Measurements from ENCODE around the gene CAMSAP2. TPM values are rescaled to one million over a fixed set of nuclear protein-coding genes. Genes with fewer than 3 reads are reported as not detected.

The CAMSAP2 gene
- total RNA-seq, 6 experiments from 2014 or later: 30.2 to 35.6 (median 33.3) TPM

DNA sequence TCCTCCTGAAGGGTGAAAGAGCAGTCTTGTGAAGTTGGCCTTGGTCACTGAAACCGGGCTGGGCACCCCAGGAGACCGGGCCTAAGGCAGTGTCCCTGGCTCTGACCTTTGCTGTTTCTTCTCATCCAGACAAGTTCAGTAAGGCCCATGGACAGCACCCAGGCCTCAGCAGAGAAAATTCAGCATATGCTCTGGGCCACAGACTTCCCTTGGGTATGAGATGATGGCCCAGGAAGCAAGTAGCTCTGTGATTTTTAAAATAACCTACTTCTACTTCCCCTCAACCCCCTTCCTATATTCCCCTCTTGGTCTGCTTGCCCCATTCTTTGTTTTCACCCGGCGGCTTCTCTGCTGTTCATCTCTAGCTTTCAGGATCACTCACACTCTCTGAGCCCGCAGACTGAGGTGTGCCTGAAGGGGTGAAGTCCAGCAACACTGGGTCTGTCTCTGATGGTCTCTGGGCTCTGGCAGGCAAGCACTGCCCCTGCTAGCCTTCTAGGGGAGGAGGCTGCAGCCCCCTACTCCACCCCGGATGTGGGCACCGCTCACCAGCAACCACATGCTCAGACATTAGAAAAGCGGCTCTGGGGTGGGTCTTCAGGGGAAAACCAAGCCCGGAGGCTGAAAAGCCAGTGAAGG lies 131.2 kb downstream of the CAMSAP2 start:
- H3K4me3 Mint-ChIP-seq: no peak overlapping the region
- no peak overlapping the region for H3K27ac Mint-ChIP-seq
- H3K4me1 Mint-ChIP-seq (ENCODE audit: low read depth): 0 out of 2 replicates have a peak, but pooled peaks cover 7% of the 10 kb centered on the region
- TF ChIP-seq, protein P1, sequence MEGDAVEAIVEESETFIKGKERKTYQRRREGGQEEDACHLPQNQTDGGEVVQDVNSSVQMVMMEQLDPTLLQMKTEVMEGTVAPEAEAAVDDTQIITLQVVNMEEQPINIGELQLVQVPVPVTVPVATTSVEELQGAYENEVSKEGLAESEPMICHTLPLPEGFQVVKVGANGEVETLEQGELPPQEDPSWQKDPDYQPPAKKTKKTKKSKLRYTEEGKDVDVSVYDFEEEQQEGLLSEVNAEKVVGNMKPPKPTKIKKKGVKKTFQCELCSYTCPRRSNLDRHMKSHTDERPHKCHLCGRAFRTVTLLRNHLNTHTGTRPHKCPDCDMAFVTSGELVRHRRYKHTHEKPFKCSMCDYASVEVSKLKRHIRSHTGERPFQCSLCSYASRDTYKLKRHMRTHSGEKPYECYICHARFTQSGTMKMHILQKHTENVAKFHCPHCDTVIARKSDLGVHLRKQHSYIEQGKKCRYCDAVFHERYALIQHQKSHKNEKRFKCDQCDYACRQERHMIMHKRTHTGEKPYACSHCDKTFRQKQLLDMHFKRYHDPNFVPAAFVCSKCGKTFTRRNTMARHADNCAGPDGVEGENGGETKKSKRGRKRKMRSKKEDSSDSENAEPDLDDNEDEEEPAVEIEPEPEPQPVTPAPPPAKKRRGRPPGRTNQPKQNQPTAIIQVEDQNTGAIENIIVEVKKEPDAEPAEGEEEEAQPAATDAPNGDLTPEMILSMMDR (IDR thresholded peaks at IDR 0.05): no peak
- no peaks in the 10 kb centered on the region for H3K9me3 Mint-ChIP-seq
- no peak for DNase-seq
- H3K36me3 Mint-ChIP-seq (ENCODE audit: low read depth): peaks cover 4% of the 10 kb centered on the region; the same call in 1 of the 2 replicates
- peaks cover 34% of the 10 kb centered on the region for H3K27me3 Mint-ChIP-seq (ENCODE audit: insufficient read depth)

DNA sequence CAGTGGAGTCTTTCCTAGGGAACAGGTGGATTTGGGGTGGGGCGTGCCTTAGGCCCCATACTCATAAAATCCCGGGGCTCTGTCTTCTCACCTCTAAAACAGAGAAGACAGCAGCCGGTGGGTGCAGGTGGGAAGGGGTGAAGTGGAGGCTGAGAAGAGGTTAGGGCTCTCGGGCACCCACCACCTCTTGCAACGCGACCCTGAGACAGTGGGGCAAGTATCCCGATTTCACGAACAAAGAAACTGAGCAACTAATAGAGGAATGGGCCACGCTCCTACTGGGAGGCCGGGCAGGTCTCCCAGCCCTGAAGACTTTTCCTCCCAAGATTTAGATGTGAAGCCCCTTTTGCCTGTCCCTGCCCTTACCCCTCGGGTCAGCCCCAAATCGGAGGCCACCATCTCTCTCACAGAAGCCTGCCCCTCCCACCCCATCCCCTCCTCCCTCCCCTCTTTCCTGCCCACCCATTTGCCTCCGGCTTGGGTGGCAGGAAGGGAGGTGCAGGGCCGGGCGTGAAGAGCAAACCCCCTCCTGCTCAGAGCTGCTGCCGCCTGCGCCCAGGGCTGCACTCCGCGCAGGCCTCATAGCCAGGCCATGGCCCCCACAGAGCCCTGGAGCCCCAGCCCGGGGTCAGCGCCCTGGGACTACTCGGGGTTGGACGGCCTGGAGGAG lies 133.9 kb downstream of the CAMSAP2 start, which contains the start of gene GPR25:
Gene GPR25, plus strand, starts transcription at position 536 of the 670 bp plus-strand sequence. Its CDS starts 57 bp downstream, at position 593.
- Mint-ChIP-seq H3K4me1 (ENCODE audit: low read depth) (no peaks in the 10 kb centered on the region), H3K27me3 (ENCODE audit: insufficient read depth) (peaks cover 51% of the 10 kb centered on the region), H3K27ac (no peak within 1 kb of the TSS), H3K36me3 (ENCODE audit: low read depth) (no peaks in the 10 kb centered on the region), H3K9me3 (no peaks in the 10 kb centered on the region), H3K4me3 (no peak within 1 kb of the TSS)
- no peak for DNase-seq
- TF ChIP-seq, protein P1 (IDR thresholded peaks at IDR 0.05): no peak

DNA sequence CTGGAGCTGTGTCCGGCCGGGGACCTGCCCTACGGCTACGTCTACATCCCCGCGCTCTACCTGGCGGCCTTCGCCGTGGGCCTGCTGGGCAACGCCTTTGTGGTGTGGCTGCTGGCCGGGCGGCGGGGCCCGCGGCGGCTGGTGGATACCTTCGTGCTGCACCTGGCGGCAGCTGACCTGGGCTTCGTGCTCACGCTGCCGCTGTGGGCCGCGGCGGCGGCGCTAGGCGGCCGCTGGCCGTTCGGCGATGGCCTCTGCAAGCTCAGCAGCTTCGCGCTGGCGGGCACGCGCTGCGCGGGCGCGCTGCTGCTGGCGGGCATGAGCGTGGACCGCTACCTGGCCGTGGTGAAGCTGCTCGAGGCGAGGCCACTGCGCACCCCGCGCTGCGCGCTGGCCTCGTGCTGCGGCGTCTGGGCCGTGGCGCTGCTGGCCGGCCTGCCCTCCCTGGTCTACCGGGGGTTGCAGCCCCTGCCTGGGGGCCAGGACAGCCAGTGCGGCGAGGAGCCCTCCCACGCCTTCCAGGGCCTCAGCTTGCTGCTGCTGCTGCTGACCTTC lies 134.5 kb downstream of the CAMSAP2 start:
- Mint-ChIP-seq H3K27me3 (ENCODE audit: insufficient read depth) (peaks cover 54% of the 10 kb centered on the region), H3K4me1 (ENCODE audit: low read depth) (no peaks in the 10 kb centered on the region)
- no peak for DNase-seq

DNA sequence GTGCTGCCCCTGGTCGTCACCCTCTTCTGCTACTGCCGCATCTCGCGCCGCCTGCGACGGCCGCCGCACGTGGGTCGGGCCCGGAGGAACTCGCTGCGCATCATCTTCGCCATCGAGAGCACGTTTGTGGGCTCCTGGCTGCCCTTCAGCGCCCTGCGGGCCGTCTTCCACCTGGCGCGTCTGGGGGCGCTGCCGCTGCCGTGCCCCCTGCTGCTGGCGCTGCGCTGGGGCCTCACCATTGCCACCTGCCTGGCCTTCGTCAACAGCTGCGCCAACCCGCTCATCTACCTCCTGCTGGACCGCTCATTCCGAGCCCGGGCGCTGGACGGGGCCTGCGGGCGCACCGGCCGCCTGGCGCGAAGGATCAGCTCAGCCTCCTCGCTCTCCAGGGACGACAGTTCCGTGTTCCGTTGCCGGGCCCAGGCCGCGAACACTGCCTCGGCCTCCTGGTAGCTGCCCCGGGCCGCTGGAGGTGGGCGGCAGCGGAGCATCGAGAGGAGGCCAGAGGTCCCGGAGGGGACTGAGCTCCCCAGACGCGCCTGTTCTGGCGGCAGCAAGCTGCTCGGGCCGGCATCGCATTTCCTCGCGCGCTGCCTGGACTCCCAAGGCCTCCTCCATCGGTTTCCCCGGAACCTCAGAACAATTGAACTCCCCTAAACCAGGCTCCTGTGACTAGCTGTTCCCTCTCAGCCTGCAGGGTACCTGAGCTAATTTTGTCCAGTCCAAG lies 135.1 kb downstream of the CAMSAP2 start:
- no peak overlapping the region for H3K4me3 Mint-ChIP-seq
- H3K27me3 Mint-ChIP-seq (ENCODE audit: insufficient read depth): peaks cover 55% of the 10 kb centered on the region
- DNase-seq: no peak
- no peak overlapping the region for H3K27ac Mint-ChIP-seq
- no peaks in the 10 kb centered on the region for H3K36me3 Mint-ChIP-seq (ENCODE audit: low read depth)
- H3K9me3 Mint-ChIP-seq: no peaks in the 10 kb centered on the region
- H3K4me1 Mint-ChIP-seq (ENCODE audit: low read depth): no peaks in the 10 kb centered on the region
- TF ChIP-seq, protein P1 (IDR thresholded peaks at IDR 0.05): no peak

More for the DNA sequence above, 134.5 kb downstream of the CAMSAP2 start:
- no peak overlapping the region for H3K4me3 Mint-ChIP-seq
- TF ChIP-seq, protein P1 (IDR thresholded peaks at IDR 0.05): no peak
- H3K27ac Mint-ChIP-seq: no peak overlapping the region
- no peaks in the 10 kb centered on the region for H3K9me3 Mint-ChIP-seq
- H3K36me3 Mint-ChIP-seq (ENCODE audit: low read depth): no peaks in the 10 kb centered on the region

DNA sequence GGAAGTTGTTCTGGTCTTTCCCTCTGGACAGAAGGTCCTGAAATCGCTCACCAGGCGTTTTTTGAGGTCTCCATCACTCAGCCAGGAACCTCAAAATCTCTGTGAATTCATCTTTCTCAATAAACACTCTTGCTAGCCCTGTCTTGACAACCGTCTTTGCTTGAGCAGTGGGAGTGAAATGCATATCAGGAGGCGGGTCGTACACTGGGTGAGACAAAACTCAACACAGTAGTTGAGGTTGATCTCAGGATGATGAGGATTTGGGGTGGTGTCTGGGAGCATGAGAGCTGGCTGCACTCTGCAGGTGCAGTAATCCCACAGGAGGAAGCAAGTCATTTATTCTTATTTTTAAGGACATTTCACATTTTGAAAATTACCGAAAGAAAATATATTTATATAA lies 136.0 kb downstream of the CAMSAP2 start:
- no peaks in the 10 kb centered on the region for H3K9me3 Mint-ChIP-seq
- DNase-seq: no peak
- H3K27ac Mint-ChIP-seq: no peak overlapping the region
- TF ChIP-seq, protein P1 (IDR thresholded peaks at IDR 0.05): no peak
- no peaks in the 10 kb centered on the region for H3K4me1 Mint-ChIP-seq (ENCODE audit: low read depth)
- H3K4me3 Mint-ChIP-seq: no peak overlapping the region
- no peaks in the 10 kb centered on the region for H3K36me3 Mint-ChIP-seq (ENCODE audit: low read depth)
- H3K27me3 Mint-ChIP-seq (ENCODE audit: insufficient read depth): peaks cover 59% of the 10 kb centered on the region

All from HFFc6 (cell line).